WTC11 (cell line): ENCODE results near the gene C1QL1.

Experiments
- ATF3 ChIP-seq: sonication (generic); formaldehyde crosslinking; conservative IDR thresholded peaks from 2 replicates; pipeline ENCODE4 v1.8.1; 2022; ENCODE audit warnings: mild to moderate bottlenecking, missing genetic modification reagents
- CREM ChIP-seq: sonication (generic); formaldehyde crosslinking; IDR thresholded peaks from 2 replicates; pipeline ENCODE4 v1.8.1; 2022; ENCODE audit warnings: mild to moderate bottlenecking, missing genetic modification reagents, moderate library complexity
- CTCF ChIP-seq: fragments of 200-600 bp; IDR thresholded peaks from 2 replicates; pipeline ENCODE4 v1.8.0; 2022; ENCODE audit warnings: antibody characterized with exemption
- E2F4 ChIP-seq: sonication (generic); formaldehyde crosslinking; IDR thresholded peaks from 2 replicates; pipeline ENCODE4 v1.8.1; 2022; ENCODE audit warnings: low read depth, mild to moderate bottlenecking, moderate library complexity, missing genetic modification reagents, borderline replicate concordance
- FOXP4 ChIP-seq: sonication (generic); formaldehyde crosslinking; IDR thresholded peaks from 2 replicates; pipeline ENCODE4 v1.8.0; 2022; ENCODE audit warnings: mild to moderate bottlenecking, missing genetic modification reagents
- MAX ChIP-seq: sonication (generic); formaldehyde crosslinking; IDR thresholded peaks from 2 replicates; pipeline ENCODE4 v1.8.0; 2022; ENCODE audit warnings: mild to moderate bottlenecking, missing genetic modification reagents
- NR2C2 ChIP-seq: sonication (generic); formaldehyde crosslinking; IDR thresholded peaks from 2 replicates; pipeline ENCODE4 v1.8.0; 2022; ENCODE audit warnings: mild to moderate bottlenecking, missing genetic modification reagents
- PRRX2 ChIP-seq: fragments of 250-450 bp; sonication (Bioruptor Pico); IDR thresholded peaks from 2 replicates; pipeline ENCODE4 v1.8.0; 2021; ENCODE audit warnings: mild to moderate bottlenecking
- SMAD4 ChIP-seq: sonication (generic); formaldehyde crosslinking; IDR thresholded peaks from 2 replicates; pipeline ENCODE4 v1.8.0; 2022; ENCODE audit warnings: mild to moderate bottlenecking, missing genetic modification reagents
- ZNF232 ChIP-seq: sonication (generic); formaldehyde crosslinking; IDR thresholded peaks from 2 replicates; pipeline ENCODE4 v1.8.0; 2022; ENCODE audit warnings: mild to moderate bottlenecking, missing genetic modification reagents
- ZNF512 ChIP-seq: sonication (generic); formaldehyde crosslinking; IDR thresholded peaks from 2 replicates; pipeline ENCODE4 v1.8.1; 2022; ENCODE audit warnings: missing genetic modification reagents, borderline replicate concordance

GRCh38 chr17:44915862-44916780 is 52.0 kb downstream of the C1QL1 start:
- TF ChIP-seq CREM (CRISPR knock-in tag) (no peak), E2F4 (CRISPR knock-in tag) (no peak), MAX (CRISPR knock-in tag) (no peak), FOXP4 (no peak), CTCF (no peak), SMAD4 (CRISPR knock-in tag) (no peak), NR2C2 (no peak), PRRX2 (CRISPR knock-in tag) (no peak), ZNF512 (CRISPR knock-in tag) (no peak), ZNF232 (no peak), ATF3 (CRISPR knock-in tag) (no peak)
